Hepatocyte (in vitro differentiated cells): ENCODE measurements around the gene LMOD1.

Experiments
- EZH2 ChIP-seq: fragments of 200-600 bp; sonication (generic); IDR thresholded peaks from 2 replicates; pipeline ENCODE4 v1.6.1; 2016; ENCODE audit warnings: antibody characterized with exemption, mild to moderate bottlenecking, borderline replicate concordance
- TF ChIP-seq, protein P1 (sequence below): fragments of 200-600 bp; sonication (generic); IDR thresholded peaks from 2 replicates; pipeline ENCODE4 v1.5.1; 2016; ENCODE audit warnings: antibody characterized with exemption, mild to moderate bottlenecking; ENCODE audit not compliant: poor library complexity

DNA sequence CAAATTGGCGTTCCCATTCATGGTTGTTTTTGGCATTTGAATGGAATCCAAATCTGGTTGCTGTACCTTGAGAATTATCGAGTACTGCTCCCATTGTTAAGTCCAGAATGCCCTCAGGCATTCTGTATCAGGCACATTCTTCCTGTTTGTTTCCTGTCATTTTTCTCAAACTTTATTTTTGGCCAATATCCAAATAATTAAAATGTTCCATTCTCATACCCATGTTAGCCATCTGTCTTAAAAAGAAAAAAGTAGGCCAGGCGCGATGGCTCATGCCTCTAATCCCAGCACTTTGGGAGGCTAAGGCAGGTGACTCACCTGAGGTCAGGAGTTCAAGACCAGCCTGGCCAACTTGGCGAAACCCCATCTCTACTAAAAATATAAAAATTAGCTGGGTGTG, 86.9 kb downstream of the LMOD1 start:
- TF ChIP-seq, protein P1, sequence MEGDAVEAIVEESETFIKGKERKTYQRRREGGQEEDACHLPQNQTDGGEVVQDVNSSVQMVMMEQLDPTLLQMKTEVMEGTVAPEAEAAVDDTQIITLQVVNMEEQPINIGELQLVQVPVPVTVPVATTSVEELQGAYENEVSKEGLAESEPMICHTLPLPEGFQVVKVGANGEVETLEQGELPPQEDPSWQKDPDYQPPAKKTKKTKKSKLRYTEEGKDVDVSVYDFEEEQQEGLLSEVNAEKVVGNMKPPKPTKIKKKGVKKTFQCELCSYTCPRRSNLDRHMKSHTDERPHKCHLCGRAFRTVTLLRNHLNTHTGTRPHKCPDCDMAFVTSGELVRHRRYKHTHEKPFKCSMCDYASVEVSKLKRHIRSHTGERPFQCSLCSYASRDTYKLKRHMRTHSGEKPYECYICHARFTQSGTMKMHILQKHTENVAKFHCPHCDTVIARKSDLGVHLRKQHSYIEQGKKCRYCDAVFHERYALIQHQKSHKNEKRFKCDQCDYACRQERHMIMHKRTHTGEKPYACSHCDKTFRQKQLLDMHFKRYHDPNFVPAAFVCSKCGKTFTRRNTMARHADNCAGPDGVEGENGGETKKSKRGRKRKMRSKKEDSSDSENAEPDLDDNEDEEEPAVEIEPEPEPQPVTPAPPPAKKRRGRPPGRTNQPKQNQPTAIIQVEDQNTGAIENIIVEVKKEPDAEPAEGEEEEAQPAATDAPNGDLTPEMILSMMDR: no peak
- no peak for TF ChIP-seq EZH2
